Pons (tissue), 1 donor: ENCODE data around the gene CROCC2.
A peak's percentile ranks its signal among the peaks of the same experiment; 100 is the strongest.
"Not testable (repeated sequence)": the region's sequence is repeated elsewhere in the genome, so short reads cannot be mapped to it uniquely, and the experiment has no call there.

ENCODE experiments used
- DNase-seq: peaks from one replicate; pipeline ENCODE4 v3.0.0-alpha.2; 2016; ENCODE audit warnings: low spot score

Gene CROCC2

DNA sequence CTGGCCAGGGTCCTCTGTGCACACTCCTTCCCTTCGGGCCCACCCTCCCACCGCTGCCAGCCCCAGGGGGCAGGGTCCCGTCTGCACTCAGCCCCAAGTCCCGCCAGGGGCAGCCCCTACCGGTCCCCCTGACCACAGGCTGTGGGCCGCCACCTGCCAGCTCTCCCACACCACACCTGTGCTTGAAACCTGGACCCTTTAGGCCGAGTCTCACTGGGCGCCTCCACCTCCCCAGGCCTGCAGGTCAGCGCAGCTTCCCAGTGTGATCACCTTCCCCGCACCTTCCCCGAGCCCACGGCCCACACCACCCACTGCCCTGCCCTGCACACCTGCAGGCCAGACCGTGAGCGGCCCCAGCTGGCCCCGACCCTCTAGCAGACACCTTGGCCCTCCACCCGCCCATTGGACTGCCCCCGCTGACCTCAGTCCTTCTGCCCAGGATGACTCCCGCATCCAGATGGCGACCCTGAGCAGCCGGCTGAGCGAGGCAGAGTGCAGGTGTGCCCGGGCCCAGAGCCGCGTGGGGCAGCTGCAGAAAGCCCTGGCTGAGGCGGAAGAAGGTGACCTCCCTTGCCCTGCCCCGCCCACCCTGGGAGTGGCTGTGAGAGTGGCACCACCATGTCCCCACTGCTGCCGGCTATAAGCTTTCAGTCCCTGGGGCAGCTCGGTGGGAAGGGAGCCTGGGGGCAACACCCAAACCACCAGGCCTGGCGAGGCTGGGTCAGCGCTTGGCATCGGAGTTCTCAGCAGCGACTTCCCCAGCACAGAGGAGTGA lies 61.0 kb downstream of the CROCC2 start:
- DNase-seq = no peak

DNA sequence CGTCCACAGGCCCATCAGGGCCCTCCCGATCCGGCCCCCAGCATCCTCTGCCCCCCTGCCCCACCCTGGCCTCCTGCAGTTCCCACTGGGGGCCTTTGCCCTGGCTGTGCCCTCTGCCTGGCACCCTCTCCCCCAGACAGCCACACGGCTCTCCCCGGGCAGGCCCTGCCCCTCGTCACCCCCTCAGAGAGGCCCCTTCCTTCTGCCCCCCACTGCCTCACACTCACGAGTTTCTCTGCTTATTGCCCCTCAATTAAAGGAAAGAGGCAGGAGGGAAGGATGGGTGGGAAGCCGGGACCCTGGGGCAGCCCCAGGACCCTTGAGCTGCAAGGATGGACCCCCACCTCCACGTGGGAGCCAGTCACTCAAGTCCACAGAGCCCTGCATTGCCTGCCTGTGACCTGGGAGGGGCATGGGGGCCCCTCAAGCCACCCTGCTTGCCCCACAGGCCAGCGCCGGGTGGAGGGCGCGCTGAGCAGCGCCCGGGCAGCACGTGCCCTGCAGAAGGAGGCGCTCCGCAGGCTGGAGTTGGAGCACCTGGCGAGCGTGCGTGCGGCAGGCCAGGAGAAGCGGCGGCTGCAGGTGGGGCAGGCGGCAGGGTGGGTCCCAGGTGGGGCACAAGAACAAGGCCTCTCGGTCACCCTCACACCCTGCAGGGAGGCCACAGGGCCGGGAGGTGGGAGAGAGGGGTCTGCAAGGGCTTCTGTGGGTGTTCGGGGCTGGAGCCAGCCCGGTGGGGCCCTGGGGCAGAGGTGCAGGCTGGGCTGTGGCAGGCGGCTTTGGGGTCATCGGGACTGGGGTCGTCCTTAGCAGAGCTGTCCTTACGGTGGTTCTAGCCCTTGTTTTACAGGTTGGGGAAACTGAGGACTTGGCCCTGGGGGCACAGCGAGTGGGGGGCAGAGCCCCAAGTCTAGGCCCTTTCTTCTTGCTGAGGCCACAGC lies 61.8 kb downstream of the CROCC2 start:
- no peak for DNase-seq

DNA sequence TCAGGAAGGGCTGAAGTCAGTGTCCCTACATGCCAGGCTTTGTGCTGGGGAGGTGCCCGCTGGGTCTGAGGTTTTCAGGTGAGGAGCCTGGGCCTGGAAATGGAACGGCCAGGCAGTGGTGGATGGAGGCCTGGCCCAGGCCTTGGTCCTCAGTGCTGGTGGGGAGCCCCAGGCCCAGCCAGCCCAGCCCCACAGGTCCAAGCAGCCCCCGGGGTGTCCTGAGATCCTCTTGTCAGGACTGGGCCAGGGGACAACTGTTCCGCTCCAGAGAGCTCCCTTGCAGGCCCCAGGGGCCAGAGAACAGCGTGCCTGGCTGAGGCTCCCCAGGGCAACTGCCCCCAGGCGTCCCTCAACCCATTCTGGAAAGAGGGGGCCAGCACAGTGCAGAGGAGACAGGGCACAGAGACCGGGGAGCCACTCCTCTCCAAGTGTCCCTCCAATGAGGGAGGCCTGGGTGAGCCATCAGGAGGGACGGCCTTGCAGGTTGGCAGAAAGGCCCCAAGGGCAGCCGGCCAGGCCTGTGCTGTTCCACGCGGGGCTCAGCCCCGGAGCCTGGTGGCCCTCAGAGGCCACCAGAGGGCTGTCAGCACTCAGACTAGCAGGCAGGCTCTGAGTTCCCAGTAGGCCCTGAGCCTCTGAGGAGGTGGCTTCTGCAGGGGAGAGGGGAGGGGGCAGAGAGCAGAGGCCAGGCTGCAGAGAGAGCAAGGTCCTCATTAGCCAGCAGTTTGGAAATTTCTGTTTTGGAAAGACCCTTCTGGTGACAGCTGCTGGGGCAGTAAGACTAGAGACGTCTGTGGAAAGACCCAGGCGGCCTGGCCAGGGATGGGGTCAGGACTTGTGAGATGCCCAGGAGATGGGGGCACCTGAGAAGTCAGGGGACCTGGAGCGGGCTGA lies 62.8 kb downstream of the CROCC2 start:
- DNase-seq = no peak

DNA sequence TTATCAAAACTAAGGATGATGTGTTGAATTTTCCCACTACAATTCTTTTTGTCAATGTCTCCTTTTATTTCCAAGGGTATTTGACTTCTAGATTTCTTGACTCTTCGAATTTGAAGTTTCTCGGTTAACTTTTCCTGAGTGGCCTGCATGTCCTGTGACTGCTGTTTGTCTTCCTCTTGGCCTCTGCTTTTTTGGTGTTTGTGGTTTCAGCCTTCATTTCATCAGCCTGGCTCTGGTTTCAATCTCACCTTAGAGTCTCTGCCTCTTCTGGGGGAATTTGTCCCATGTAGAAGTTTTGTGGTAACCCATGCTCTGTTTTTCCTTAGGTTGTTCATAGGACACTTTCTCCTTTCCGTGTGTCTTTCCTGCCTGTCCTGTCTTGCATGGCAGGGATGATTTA lies 64.0 kb downstream of the CROCC2 start:
- no peak for DNase-seq

DNA sequence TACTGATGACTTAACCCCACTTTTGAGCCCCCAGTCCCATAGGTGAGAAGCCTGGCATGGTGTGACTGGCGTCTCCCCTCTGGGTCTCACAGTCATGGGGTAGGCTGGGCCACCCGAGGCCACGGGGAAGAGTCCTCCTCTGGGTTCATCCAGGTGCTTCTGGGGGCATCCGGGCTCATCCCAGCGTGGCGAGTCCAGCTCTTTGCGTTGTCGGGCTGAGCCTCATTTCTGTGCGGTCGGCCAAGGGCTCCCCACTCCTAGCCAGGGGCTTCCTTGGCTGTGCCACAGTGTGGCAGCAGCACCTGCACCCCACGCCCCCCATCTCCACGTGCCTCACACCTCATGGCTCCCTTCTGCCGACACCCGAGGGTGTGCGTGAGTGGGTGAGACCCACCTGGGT lies 64.7 kb downstream of the CROCC2 start:
- DNase-seq = no peak

DNA sequence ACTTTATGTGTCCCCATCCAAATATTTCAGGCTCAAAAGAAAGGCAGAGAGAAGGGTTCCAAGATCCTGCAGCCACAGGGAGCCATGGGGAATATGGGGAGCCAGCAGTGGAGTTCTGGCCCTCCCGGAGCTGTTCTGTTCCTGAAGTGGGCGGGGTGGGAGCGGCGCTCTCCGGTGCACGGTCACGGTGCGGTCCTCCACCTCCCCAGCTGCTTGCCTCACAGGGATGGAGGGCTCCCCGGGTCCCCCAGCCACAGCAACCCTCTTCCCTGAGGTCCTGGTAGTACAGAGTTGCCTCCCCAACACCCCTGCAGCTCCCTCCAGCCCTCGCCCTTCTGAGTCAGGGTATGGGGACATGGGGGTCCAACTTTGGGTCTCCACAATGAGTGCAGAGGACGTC lies 66.1 kb downstream of the CROCC2 start:
- no peak for DNase-seq

DNA sequence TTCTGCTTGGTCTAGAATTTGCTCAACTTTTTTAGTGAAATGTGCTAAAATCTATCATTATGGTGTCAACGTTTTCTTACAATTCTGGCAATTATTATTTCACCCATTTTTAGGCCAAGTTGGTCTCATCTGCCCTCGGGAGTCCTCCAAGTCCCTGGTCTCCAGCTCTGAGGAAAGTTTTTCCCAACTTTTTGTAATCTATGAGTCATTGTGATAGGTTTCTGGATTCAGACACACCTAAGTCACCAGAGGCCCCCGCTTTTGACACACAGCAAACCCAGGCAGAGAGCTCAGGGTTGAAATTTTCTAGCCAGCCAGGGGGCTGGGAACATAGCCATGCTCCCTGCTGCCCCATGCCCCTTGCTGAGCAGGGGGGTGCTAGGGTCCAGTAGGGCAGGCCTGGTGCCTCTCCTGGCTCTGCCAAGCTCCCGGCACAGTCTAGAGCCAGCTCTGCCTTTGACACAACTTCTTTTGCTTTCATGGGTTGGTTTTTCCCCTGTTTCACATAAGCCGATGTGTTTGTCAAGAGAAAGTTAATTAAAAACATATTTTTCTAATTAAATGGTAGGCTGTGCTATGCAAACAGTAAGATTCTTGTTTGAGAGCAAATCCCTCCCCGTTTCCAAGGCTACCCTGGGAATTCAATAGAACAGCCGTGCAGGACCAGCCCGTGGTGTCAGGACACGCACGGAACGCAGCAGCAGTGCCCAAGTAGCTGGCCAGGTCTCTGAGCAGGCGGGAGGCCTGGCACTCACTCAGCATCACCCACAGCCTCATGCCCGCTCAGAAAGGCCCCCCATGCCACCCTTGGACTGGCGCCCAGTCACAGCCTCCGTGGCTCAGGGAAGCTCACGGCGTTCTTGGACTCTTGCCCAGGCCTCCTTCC lies 66.7 kb downstream of the CROCC2 start:
- DNase-seq = peak; percentile 28

DNA sequence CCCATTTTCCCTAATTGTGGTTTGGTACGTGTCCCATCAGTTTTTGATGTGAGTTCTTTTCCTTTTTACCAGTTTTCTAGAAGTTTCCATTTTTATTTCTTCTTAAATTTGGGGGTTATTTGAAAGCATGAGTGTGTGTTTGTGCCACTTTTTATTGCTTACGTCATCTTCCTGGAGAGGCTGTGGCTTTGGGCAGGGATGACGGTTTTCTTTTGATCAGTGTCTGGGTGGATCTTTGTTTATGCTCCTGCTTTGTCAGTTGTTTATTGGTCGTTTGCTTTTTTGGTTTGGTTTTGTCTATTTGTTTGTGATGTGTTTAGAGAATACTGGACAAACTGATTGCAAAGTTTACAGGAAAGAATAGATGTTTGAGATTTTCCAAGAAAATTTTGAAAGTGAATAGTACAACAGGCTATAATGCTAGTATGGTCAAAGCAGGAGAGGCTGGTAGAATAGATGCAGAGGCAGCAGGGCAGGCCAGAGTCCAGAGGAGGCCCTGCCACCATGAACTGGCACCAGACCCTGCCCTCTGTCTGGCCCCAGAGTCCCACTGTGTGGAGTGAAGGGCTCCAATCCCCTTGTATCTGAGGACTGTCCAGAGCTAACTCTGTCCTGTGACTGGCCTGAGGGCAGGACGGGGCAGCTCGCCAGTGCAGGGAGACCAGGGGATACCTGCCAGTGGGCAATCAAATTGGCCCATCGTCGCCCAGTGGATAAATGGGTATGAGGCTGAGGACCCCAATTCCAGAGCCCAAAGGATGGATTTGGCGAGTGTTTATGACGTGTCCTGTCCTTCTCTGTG lies 68.8 kb downstream of the CROCC2 start:
- no peak for DNase-seq

DNA sequence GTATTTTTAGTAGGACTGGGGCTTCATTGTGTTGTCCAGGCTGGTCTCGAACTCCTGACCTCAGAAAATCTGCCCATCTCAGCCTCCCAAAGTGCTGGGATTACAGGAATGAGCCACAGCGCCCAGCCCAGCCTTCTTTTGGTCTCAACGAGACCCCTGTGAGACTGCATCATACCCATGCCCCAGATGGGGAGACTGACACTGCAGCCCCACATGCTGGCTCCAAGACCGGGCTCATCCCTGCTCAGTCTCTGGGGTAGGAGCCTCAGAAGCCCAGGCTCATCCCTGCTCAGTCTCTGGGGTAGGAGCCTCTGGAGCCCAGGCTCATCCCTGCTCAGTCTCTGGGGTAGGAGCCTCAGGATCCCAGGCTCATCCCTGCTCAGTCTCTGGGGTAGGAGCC lies 69.8 kb downstream of the CROCC2 start:
- not testable (repeated sequence) for DNase-seq

DNA sequence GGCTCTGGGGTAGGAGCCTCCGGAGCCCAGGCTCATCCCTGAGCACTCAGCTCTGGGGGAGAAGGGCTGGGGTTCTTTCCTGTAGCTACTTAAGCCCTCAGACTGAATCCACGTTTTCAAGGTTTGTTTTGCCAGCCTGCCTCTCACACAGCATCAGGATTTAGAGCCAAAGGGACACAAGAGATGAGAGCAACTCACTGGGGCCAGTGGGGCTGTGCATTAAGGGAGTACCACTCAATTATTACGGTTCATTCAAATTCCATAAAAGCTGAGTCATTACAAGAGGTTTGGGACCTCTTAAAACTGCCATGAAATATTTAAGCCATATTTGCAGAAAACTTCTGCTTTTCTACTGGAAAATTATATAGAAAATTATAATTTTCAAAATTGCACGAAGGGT lies 75.1 kb downstream of the CROCC2 start:
- DNase-seq = no peak

DNA sequence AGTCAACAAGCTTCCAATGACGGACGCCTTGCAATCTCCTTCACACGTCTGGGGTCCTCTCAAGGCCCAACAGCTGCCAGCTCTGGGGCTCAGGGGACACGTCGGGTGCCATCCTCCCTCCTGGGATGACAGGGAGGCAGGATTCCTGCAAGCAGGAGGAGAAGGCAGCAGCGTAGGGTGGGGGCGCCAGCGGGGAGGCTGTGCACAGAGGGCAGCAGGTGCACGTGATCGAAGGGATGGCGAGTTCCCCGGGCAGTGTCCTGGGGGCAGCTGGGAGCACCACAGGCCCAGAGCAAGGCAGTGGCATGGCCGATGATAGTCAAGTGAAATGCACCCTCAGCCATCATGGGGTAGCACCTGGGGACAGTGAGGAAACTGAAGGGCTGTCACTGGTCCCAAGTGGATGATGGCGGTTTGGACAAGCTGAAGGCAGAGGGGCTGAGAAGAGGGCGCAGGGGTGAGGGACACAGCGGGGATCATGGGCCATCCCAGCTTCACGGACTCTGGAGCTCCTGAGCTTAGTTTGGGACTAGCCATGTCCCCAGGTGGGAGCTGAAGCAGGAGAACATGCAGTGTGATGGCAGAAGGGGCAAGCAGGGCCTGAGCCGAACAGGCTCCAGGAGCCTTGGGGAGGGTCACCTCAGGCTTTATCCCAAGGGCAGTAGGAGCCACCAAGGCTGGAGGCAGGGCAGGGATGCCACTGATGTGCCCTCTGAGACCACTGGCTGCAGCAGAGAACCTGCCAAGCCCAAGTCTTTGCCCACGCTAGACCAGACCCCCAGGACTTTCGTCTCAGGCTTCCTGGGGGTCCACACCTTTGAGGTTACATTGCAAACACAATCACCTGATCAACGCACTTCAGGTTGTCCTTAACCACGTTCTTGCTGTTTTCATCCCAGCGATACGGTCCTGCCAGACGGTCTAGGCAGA lies 76.0 kb downstream of the CROCC2 start:
- no peak for DNase-seq

DNA sequence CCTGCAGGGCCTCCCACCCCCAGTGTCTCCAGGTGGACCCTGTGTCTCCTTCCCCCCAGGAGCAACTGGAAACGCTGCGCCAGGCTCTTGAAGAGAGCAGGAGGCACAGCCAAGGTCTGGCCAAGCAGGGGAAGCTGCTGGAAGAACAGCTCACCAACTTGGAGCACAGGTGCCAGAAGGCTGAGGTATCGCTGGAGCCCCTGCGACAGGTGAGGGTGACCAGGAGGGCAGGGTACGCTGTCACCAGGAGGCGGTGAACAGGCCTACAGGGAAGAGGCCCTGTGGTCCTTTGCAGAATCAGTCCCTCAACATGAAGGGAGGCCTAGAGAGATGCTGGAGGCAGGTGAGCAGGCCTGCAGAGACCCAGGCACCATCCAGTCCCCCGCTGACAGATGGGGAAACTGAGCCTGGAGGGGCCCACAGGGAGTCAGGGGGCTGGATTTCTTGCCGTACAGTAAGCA lies 76.7 kb downstream of the CROCC2 start:
- DNase-seq = no peak

DNA sequence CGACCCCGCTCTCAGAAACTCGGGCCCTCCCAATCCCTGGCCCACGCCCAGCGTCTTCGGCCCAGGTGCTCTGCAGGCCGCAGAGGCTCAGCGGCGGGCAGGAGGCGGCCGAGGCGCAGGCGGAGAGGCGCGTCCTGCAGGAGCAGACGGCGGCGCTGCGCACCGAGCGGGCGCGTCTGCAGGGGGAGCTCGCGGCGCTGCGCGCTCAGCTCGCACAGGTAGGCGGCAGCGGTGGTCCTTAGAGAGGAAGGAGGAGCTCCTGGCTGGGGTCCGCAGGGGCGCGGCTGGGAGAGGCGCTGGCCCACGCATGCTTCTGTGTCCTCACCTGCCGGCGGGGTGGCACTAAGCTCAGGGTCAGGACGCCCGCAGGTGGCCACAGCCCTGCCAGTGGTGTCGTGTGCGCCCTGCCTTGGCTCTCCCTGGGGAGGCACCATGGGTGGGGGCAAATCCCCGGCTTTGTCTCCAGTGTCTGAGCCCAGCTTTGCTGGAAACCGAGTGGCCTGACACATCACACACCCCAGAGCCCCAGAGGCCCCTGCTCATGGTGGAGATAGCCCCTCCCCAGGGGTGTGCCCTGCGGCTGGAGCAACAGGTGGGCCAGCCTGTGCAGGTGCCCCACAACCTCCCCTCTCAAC lies 77.3 kb downstream of the CROCC2 start:
- DNase-seq = no peak

DNA sequence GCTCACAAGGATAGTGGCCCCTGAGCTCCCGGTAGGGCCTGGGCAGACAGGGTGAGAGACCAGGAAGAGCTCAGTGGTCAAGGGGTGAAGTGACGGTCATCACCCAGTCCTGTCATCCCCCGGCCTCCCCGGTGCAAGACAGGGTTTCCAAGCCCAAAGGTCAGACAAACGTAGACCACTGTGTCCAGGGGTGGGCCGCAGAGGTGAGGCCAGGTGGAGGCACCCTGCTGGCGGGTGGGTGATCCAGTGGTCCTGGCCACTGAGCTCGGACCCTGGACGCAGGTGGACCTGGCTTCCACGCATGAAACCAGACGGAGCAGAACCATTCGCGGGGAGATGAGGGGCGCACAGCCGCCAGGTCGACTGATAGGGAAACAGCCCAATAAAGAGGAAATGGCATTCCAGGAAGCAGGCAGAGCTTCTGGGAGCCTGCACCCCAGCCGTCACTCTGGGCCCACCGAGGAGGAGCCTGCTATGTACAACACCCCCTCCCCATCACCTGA lies 77.9 kb downstream of the CROCC2 start:
- no peak for DNase-seq

DNA sequence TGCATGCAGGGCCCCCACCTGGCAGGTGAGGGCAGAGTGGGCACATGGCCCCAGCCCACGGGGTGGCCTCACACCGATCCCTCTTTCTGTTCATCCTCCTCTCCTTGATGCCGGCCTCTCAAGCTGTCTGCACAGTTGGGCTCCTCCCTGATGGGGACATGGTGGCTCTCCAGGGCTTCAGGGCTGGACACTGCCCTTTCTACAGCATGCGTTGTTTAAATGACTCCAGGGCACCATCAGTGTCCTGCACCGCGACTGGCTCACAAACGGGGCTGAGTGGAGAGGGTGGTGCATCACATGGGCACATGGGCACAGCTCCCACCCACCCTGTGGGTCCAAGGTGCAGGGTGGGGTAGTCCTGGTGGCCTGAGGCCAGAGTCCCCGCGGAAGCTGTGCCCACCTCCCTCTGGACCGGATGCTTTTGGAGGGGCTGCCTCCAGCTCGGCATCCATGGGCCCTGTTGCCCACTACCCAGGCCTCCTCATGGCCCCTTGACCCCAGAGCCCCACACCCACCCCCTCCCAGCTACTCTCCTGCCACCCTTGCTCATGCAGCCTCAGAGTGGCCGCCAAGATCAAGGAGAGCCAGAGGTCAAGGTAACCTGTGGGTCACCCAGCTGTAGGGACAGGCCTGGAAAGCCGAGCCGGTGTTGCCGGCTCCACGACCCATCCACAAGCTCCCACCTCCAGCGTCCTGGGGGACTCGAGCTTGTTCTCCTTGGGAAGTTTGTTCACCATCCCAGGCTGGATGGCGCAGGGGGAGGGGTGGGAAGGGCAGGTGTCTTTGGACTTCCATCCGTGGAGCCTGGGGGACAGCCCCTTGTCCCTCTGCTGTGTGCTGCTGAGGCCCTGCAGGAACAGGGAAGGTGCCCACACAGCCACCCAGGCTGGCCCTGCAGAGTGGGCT lies 80.0 kb downstream of the CROCC2 start:
- DNase-seq = no peak

DNA sequence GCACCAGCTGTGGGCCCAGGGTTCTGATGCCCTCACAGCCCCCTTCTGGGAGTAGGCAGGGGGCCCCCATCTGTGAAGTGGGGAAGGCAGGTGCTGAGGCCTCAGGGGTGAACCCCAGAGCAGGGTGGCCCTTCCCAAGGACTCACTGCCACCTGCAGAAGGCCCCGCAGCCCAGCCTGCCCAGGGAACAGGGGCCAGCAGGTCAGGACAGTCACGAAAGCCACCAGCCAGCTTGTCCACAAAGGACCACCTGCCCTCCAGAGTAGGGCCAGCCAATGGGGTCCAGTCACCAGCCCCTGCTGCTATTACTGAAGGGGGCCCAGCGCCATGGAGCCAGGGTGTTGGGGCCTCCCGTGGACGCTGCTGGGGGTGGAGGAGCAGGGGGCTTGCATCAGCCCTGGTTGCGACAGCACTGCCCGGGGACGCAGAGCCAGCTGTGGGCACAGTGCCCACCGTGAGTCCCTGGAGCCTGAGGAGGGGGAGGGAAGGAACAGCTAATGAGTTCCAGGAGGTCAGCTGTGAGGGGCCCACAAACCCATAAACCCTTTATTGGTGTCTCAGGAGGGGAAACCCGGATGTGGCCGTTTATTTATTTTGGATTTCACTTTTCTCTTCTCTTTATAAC lies 80.8 kb downstream of the CROCC2 start:
- DNase-seq = no peak

DNA sequence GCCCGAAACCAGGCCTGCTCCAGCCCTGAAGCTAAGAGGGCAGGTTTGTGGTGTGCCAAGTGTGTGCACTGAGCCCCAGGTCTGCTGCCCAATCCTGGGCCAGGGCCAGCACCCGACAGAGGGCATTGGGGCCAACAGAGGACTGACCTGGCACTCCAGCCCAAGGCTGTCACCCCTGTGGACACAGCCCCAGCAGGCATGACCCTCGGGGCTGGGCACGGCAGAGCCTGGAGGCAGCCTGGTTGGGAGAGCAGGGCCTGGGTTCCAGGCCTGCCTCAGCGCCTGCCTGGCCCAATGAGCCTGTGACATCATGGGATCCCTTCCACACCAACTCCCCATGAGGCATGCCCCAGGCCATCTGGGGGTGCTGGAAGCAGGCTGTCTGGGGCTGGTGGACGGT lies 81.5 kb downstream of the CROCC2 start:
- DNase-seq = no peak
